HG02973 (cell line): Measurements from ENCODE around the gene NUTF2.

Experiments
- ATAC-seq: cut with Tn5 transposase; IDR thresholded peaks from one replicate; pipeline ENCODE4 v1.9.1; 2021; ENCODE audit warnings: moderate library complexity; ENCODE audit not compliant: unreplicated experiment

NUTF2 gene

GRCh38 chr16:67917140-67917851 lies 70.6 kb downstream of the NUTF2 start:
- no peak for ATAC-seq

DNA sequence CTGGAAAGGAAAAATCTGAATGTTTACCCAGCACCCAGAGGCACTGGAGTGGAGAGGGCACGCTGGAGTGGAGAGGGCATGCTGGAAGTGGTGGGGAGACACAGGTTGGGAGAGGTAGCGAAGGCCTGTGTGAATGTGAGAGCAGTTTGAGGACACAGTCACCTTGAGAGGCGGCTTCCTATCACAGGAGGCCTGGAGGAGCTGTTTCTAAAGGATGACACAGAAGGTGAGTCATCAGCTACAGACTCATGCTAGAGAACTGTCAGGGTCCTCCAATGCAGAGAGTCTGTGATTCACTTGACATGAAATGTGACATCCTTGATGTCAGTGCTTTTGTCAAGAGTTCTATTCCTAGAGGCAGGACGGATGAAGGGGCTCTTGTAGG lies 71.1 kb downstream of the NUTF2 start:
- no peak for ATAC-seq

DNA sequence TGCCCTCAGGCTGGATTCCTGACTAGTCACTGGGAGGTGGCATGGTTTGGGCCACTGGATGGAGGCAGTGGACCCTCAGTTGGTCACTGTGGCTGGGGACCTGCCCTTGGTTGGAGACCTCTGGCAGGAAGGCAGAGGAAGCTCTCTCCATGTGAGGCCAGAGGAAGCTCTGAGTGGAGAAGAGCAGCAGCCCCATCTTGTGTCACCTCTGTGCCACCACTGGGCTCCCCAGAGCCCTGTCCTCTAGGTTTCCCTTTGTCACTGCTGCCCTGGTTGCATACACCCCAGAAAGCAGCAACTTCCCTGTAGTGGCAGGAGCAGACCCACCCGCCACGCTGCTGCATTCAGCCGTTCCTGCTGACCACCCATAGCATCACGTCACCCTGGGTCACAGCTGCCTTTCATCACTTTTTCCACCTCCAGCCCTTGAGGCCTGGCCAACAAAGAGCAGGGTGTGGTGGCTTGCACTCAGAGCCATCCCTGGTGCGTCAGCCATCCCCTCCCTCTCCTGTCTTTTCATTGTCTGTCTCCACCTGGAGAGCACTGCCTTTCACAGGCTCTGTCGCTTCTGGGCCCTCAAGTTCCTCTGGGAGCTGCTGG lies 73.0 kb downstream of the NUTF2 start:
- no peak for ATAC-seq
